Lower leg skin (tissue), 4 donors: Measurements from ENCODE around the gene TMEM44. TPM values are rescaled to one million over a fixed set of nuclear protein-coding genes. Genes with fewer than 3 reads are reported as not detected.
"Not testable (repeated sequence)": the region's sequence is repeated elsewhere in the genome, so short reads cannot be mapped to it uniquely, and the experiment has no call there.

Experiments used
- DNase-seq, 2 donors: peaks; one replicate each; pipeline ENCODE4 v3.0.0-alpha.2; 2019; ENCODE audit warnings: low spot score in 2 of 2
- H3K4me3 ChIP-seq: fragments of 200-600 bp; sonication (generic); 2 replicates; pipeline ENCODE4 v1.5.1; 2017; ENCODE audit warnings: mild to moderate bottlenecking, low read depth; ENCODE audit not compliant: poor library complexity, severe bottlenecking
- POLR2A ChIP-seq, 2 donors: fragments of 450-650 bp; IDR thresholded peaks; one replicate each; pipeline ENCODE4 v1.6.1; 2016 to 2017; ENCODE audit warnings: antibody characterized with exemption in 2 of 2, mild to moderate bottlenecking in 1 of 2, moderate library complexity in 1 of 2
- WGBS, 2 donors: methylation state at CpG; one replicate each; pipeline ENCODE4 v1.1.5; 2018; 5-methylcytosine and 5-hydroxymethylcytosine counted together
- intact Hi-C: fragments of 100-400 bp; cut with DNase I; formaldehyde crosslinking; loops from one replicate; pipeline ENCODE4 v1.15.0; 2023; ENCODE audit warnings: low total_unique reads
- total RNA-seq, 4 donors: library from RNA; depleted of rRNA; stranded (reverse); fragments of >200 nt; gene quantifications; one replicate each; pipeline ENCODE4 v1.1.0, GENCODE V29; 2016
- TF ChIP-seq, protein P1 (sequence below), 3 donors: fragments of 450-650 bp; IDR thresholded peaks; one replicate each; pipeline ENCODE4 v1.5.1; 2016; ENCODE audit warnings: antibody characterized with exemption in 3 of 3, mild to moderate bottlenecking in 3 of 3, moderate library complexity in 2 of 3

Gene TMEM44
- total RNA-seq, 4 donors from 2014 or later = 1.2 to 8.5 (median 4.6) TPM

DNA sequence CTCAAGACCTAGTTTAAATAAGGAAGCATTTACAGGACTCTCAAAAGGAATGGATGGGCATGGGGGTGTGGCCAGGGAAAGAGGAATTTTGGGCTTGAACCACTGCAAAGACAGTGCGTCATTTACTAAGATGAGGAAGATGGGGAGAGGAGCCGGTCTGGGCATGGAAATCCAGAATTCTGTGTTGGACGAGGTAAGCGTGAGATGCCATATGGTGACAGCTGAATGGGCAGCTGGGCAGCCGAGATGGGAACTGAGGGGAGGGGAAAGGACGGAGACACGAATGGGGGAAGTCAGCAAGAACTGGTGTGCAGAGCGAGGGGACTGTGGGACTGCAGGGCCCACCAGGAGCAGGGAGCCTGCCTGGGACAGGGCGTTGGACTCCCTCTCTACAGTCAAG lies 24.2 kb downstream of the TMEM44 start:
- H3K4me3 ChIP-seq = no peak overlapping the region
- DNase-seq = no peak
- intact Hi-C loops = no loop called here
- 85 to 91% methylated on average over 9 of the region's 9 CpGs for WGBS, 2 donors
- TF ChIP-seq, protein P1, sequence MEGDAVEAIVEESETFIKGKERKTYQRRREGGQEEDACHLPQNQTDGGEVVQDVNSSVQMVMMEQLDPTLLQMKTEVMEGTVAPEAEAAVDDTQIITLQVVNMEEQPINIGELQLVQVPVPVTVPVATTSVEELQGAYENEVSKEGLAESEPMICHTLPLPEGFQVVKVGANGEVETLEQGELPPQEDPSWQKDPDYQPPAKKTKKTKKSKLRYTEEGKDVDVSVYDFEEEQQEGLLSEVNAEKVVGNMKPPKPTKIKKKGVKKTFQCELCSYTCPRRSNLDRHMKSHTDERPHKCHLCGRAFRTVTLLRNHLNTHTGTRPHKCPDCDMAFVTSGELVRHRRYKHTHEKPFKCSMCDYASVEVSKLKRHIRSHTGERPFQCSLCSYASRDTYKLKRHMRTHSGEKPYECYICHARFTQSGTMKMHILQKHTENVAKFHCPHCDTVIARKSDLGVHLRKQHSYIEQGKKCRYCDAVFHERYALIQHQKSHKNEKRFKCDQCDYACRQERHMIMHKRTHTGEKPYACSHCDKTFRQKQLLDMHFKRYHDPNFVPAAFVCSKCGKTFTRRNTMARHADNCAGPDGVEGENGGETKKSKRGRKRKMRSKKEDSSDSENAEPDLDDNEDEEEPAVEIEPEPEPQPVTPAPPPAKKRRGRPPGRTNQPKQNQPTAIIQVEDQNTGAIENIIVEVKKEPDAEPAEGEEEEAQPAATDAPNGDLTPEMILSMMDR (IDR thresholded peaks at IDR 0.05) = no peak
- no peak for TF ChIP-seq POLR2A (IDR thresholded peaks at IDR 0.05)

DNA sequence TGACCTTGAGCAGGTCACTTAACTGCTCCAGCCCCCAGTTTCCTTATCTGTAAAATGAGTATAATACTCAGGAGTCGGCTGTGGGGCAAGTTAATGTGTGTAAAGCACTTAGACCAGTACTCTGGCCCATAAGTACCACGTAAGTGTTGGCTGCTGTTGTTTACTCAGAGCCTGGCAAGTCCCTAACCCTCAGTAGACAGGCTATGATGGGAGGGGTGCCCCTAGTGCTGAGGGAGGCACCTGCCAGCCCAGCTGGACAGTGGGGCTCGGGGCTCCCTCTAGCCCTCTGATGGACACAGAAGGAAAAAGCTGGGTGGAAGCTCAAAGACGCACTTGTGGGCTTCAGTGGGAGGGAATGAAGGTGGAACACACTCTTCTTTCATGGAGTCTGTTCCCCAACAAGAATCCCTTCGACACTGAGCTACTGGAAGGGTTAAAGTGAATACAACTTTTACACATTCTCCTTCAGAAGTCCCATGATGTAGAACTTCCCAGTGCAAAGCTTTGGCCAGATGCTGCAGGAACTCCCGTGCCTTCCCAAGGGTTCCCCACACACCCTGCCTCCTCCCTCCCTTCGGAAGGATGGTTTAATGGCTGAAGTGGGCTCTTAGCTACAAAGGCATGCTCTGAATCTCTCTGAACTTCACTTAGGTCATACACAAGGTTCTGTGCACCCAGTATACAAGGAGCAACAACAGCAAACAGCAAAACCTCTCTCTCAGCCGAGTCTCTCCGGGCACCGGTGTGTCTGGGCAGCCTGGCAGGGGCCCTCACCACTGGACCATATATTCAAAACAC lies 25.4 kb downstream of the TMEM44 start:
- 82 to 85% methylated on average over 10 of the region's 10 CpGs for WGBS, 2 donors
- intact Hi-C loops = no loop called here
- no peak for DNase-seq
- TF ChIP-seq, protein P1 (IDR thresholded peaks at IDR 0.05) = no peak
- TF ChIP-seq POLR2A (IDR thresholded peaks at IDR 0.05) = no peak
- no peak overlapping the region for H3K4me3 ChIP-seq

DNA sequence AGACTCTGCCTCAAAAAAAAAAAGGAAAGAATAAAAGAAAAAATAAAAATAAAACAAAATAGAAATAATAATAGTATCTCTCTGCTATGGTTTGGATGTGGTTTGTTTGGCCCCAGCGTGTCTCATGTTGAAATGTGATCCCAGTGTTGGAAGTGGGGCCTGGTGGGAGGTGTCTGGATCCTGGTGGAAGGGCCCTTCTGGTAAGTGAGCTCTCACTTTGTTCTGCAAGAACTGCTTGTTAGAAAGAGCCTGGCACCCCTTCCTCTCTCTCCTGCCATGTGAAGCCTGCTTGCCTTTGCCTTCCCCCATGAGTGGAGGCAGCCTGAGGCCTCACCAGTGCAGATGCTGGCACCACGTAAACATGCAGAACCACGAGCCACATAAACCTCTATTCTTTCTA lies 26.3 kb downstream of the TMEM44 start:
- intact Hi-C loops = no loop called here
- no peak overlapping the region for H3K4me3 ChIP-seq
- 85 to 94% methylated on average over 3 of the region's 3 CpGs for WGBS, 2 donors
- DNase-seq = no peak
- no peak for TF ChIP-seq POLR2A (IDR thresholded peaks at IDR 0.05)
- TF ChIP-seq, protein P1 (IDR thresholded peaks at IDR 0.05) = no peak

DNA sequence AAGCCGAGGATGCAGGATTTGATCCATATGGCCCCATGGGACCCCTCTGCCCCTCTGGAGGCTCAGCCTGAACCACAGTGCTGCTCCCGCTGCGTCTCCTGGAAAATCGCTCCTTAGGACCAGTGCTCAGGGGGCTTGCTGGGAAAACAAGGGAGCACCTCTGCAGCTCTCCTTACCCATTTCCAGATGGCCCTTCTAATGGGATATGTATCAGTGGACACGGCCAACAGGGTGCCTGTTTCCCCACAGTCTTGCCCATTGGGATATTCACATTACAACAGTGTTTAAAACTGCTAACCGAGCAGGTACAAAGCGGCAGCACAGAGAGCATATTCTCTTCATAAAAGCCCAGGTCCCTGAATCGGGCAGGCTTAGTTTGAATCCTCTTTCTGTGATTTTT lies 27.1 kb downstream of the TMEM44 start:
- TF ChIP-seq, protein P1 (IDR thresholded peaks at IDR 0.05) = no peak

DNA sequence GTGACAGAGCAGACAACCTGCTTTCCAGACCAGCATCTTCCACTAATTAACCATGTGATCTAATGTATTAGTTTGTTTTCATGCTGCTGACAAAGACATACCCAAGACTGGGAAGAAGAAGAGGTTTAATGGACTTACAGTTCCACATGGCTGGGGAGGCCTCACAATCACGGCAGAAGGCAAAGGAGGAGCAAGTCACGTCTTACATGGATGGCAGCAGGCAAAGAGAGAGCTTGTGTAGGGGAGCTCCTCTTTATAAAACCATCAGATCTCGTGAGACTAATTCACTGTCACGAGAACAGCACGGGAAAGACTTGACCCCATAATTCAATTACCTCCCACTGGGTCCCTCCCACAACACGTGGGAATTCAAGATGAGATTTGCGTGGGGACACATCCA lies 27.9 kb downstream of the TMEM44 start:
- intact Hi-C loops, H3K4me3 ChIP-seq, DNase-seq: not testable (repeated sequence)
- 92% methylated on average over 7 of the region's 7 CpGs for WGBS, 2 donors

More for the DNA sequence above, 27.1 kb downstream of the TMEM44 start:
- DNase-seq = no peak
- H3K4me3 ChIP-seq = no peak overlapping the region
- WGBS, 2 donors = 80 to 96% methylated on average over 7 to 8 of the region's 8 CpGs
- intact Hi-C loops = no loop called here

DNA sequence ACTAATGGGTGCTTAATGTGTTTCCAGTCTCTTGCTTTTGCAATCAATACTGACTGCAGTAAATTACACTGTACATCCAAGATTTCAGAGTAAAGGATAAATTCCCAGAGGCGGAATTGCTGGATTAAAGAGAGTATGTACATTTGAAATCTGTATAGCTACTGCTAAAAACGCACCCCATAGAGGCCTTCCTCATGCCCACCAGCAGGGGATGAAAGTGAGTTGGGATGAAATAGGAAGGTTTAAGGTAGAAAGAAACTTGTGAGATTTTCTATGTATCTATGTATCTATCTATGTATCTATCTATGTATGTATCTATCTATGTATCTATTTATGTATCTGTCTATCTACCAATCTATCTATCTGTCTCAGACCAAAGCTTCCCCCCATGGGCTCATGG lies 28.4 kb downstream of the TMEM44 start:
- no peak for DNase-seq

More for the DNA sequence above, 28.4 kb downstream of the TMEM44 start:
- intact Hi-C loops = no loop called here
- TF ChIP-seq, protein P1 (IDR thresholded peaks at IDR 0.05) = no peak
- TF ChIP-seq POLR2A (IDR thresholded peaks at IDR 0.05) = no peak
- WGBS, 2 donors = 92% methylated on average over 2 of the region's 2 CpGs
- no peak overlapping the region for H3K4me3 ChIP-seq
